Motor neuron (in vitro differentiated cells): ENCODE measurements around the gene PKDCC. TPM values are rescaled to one million over a fixed set of nuclear protein-coding genes. Genes with fewer than 3 reads are reported as not detected.

Source experiments
- ATAC-seq, 8 experiments: fragments of 200-7000 bp; cut with Tn5 transposase; replicated peaks in 6 of 8; 2 replicates each; pipeline ENCODE4 v1.8.0; 2021; ENCODE audit warnings: mild to moderate bottlenecking in 8 of 8, moderate library complexity in 8 of 8
- H3K27ac ChIP-seq, 2 donors: fragments of 250-450 bp; sonication (Bioruptor Pico); 2 replicates each; pipeline ENCODE4 v1.9.0; 2021; ENCODE audit warnings: antibody characterized with exemption in 2 of 2, mild to moderate bottlenecking in 2 of 2, moderate library complexity in 1 of 2
- H3K4me1 ChIP-seq, 2 donors: fragments of 250-450 bp; sonication (Bioruptor Pico); replicated peaks in 1 of 2; 2 replicates each; pipeline ENCODE4 v1.6.1; 2021; ENCODE audit warnings: antibody characterized with exemption in 2 of 2, mild to moderate bottlenecking in 2 of 2, moderate library complexity in 1 of 2
- H3K4me3 ChIP-seq, 5 donors: fragments of 250-450 bp; sonication (Bioruptor Pico); 2 replicates each; pipeline ENCODE4 v1.9.0; 2021; ENCODE audit warnings: antibody characterized with exemption in 5 of 5, mild to moderate bottlenecking in 5 of 5, moderate library complexity in 4 of 5
- WGBS, 10 experiments: fragments of 450-650 bp; shearing (Covaris generic); methylation state at CpG; one replicate each; pipeline ENCODE4 v1.0.0; 2022; 5-methylcytosine and 5-hydroxymethylcytosine counted together
- in situ Hi-C, 9 experiments: fragments of 400-800 bp; cut with MboI; loops; one replicate each; pipeline ENCODE4 v1.15.0; 2021; ENCODE audit warnings: low sequenced_read_pairs in 9 of 9, low pct_unique_long_range_greater_than_20kb in 2 of 9; ENCODE audit not compliant: unreplicated experiment in 9 of 9
- total RNA-seq, 8 experiments: library from RNA; unstranded; fragments of 300-600 nt; gene quantifications; 2 replicates each; pipeline versions ENCODE4 v1.2.3 to v1.2.4, GENCODE V29; 2022

PKDCC gene
- total RNA-seq, 8 experiments from 2014 or later: 5.2 to 140 (median 17.3) TPM

GRCh38 chr2:42013409-42013808 is 34.4 kb upstream of the PKDCC start:
- no peaks in the 10 kb centered on the region for H3K4me1 ChIP-seq
- no peak overlapping the region for H3K4me3 ChIP-seq
- no peak overlapping the region for H3K27ac ChIP-seq
- ATAC-seq: no peak
- in situ Hi-C loops: no loop called here
- 0 to 90% (median 56%) methylated on average over 1 to 2 of the region's 2 CpGs; no CpG with 5 or more reads in 4 of the 10 experiments for WGBS, 10 experiments

GRCh38 chr2:42021464-42021863 is 26.4 kb upstream of the PKDCC start:
- WGBS, 10 experiments: 0 to 60% (median 20%) methylated on average over 1 to 2 of the region's 4 CpGs; no CpG with 5 or more reads in 1 of the 10 experiments
- in situ Hi-C loops: no loop called here
- Histone ChIP-seq H3K4me3 (no peak overlapping the region), H3K4me1 (peaks cover 17 to 24% of the 10 kb centered on the region in 2 donors), H3K27ac (peak overlapping the region; percentile 19 to 65)
- peak in 5 of 8 experiments; percentile 92 to 99 (median 99) for ATAC-seq

DNA sequence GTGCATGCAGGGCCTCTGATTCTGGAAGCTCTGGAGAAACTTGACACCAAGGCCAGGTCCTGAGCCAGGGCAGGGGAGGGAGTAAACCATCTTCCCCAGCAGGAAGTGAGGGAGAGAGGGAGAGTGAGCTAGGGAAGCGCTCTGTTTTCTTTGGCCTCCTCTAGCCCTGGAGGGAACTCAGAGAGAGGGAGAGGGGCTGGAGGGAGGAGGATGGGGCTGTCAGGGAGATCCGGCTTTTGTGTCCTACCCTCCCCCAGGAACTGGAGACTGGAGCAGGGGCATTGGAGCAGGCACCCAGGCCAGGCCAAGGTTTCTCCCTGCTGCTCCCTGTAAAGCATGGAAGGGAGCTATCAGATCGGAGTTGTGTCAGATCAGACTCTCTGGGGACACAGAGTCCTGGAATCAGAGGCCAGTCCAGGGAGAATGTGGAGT is 22.7 kb upstream of the PKDCC start:
- in situ Hi-C loops: no loop called here
- Histone ChIP-seq H3K4me3 (no peak overlapping the region), H3K4me1 (peaks cover 31 to 34% of the 10 kb centered on the region in 2 donors), H3K27ac (no peak overlapping the region)
- peak in 5 of 8 experiments; percentile 18 to 86 (median 72) for ATAC-seq
- WGBS, 10 experiments: 0 to 84% (median 40%) methylated on average over 1 to 3 of the region's 3 CpGs; no CpG with 5 or more reads in 4 of the 10 experiments

GRCh38 chr2:42026272-42026671 is 21.5 kb upstream of the PKDCC start:
- H3K4me1 ChIP-seq: peaks cover 36 to 39% of the 10 kb centered on the region in 2 donors
- peak in 3 of 8 experiments; percentile 30 to 69 (median 33) for ATAC-seq
- in situ Hi-C loops: no loop called here
- no peak overlapping the region for H3K4me3 ChIP-seq
- 8 to 94% (median 34%) methylated on average over 2 to 5 of the region's 5 CpGs; no CpG with 5 or more reads in 4 of the 10 experiments for WGBS, 10 experiments
- no peak overlapping the region for H3K27ac ChIP-seq

GRCh38 chr2:42028571-42029148 is 19.2 kb upstream of the PKDCC start:
- Histone ChIP-seq H3K4me3 (no peak overlapping the region), H3K27ac (no peak overlapping the region), H3K4me1 (peaks cover 29 to 32% of the 10 kb centered on the region in 2 donors)
- WGBS, 10 experiments: 20 to 100% (median 89%) methylated on average over 1 to 7 of the region's 8 CpGs
- peak in 5 of 8 experiments; percentile 15 to 61 (median 50) for ATAC-seq
- in situ Hi-C loops: no loop called here

DNA sequence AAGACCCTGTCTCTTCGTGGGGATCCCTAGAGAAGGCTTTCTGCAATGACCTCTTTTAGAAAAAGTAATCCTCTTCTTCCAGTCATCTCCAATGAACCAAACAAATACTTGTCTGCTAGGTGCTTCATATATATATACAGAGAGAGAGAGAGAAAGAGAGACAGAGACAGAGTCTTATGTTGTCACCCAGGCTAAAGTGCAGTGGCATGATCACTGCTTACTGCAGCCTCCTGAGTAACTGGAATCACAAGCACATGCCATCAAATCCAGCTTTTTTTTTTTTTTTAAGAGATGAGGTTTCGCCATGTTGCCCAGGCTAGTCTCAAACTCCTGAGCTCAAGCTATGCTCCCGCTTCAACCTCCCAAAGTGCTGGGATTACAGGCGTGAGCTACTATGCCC is 18.6 kb upstream of the PKDCC start:
- H3K4me1 ChIP-seq: peaks cover 29 to 32% of the 10 kb centered on the region in 2 donors
- WGBS, 10 experiments: 67 to 100% (median 95%) methylated on average over 1 to 4 of the region's 4 CpGs; no CpG with 5 or more reads in 6 of the 10 experiments
- H3K27ac ChIP-seq: no peak overlapping the region
- in situ Hi-C loops: no loop called here
- no peak overlapping the region for H3K4me3 ChIP-seq
- ATAC-seq: peak in 1 of 8 experiments; percentile 18

- Histone ChIP-seq H3K4me3 (no peak overlapping the region), H3K4me1 (peaks cover 29% of the 10 kb centered on the region in 2 donors), H3K27ac (no peak overlapping the region)
- 40 to 73% (median 48%) methylated on average over 1 to 3 of the region's 4 CpGs; no CpG with 5 or more reads in 6 of the 10 experiments for WGBS, 10 experiments
- in situ Hi-C loops: no loop called here
- ATAC-seq: peak in 3 of 8 experiments; percentile 22 to 27 (median 27)
Measured at GRCh38 chr2:42029639-42030199, 18.1 kb upstream of the PKDCC start.

GRCh38 chr2:42030200-42030759 is 17.5 kb upstream of the PKDCC start:
- ATAC-seq: peak in 5 of 8 experiments; percentile 28 to 65 (median 52)
- H3K4me3 ChIP-seq: no peak overlapping the region
- H3K4me1 ChIP-seq: peaks cover 23 to 26% of the 10 kb centered on the region in 2 donors
- WGBS, 10 experiments: 4 to 100% (median 33%) methylated on average over 1 to 5 of the region's 19 CpGs; no CpG with 5 or more reads in 1 of the 10 experiments
- in situ Hi-C loops: no loop called here
- H3K27ac ChIP-seq: peak overlapping the region in 1 of 2 donors; percentile 5

- in situ Hi-C loops: no loop called here
- ATAC-seq: no peak
- Histone ChIP-seq H3K4me1 (peaks cover 22 to 25% of the 10 kb centered on the region in 2 donors), H3K27ac (no peak overlapping the region), H3K4me3 (no peak overlapping the region)
- 100% methylated on average over 1 of the region's 1 CpG; no CpG with 5 or more reads in 9 of the 10 experiments for whole genome bisulfite sequencing, 10 experiments
Measured at GRCh38 chr2:42030829-42031228, 17.0 kb upstream of the PKDCC start.

DNA sequence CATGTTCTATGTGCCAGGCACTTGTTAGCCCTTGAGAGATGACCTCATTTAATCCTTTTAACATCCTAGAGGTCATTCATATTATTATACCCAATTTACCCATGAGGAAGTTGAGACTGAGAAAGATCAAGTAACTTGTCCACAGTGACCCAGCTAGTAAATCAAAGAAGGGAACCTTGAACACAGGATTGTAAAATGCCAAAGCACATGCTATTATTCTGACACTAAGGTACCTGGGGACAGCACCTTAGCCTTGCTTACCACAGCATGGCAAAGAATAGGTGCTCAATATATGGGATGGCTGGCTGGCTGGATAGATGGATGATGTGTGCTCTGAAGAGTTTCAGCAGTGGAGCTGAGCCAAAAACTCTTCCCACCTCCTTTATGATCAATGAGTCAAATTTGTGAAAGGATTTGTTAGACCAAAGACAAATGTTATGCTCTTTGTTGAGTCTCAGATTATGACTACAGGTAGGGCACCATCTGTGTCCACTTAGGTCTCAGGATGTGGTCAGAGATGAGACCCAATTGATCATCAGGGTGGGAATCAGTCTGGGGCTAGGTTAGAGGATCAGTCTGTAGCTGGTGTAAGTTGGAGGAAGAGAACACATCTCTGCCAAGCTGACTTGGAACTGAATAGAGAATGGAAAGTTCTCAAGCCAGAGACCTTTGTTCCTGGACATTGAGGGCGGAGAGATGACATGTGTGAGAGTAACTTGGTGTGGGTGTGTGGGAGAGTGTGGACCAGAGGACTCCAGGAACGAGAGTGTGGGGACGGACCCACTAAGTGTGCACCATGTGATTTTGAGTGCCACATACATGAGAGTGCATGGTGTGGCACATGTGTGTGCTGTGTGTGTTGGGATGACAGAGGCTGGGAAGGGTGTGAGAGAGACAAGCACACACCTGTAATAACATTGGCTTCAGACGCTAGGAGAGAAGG is 16.3 kb upstream of the PKDCC start:
- in situ Hi-C loops: no loop called here
- Histone ChIP-seq H3K4me1 (peaks cover 22 to 25% of the 10 kb centered on the region in 2 donors), H3K4me3 (no peak overlapping the region), H3K27ac (no peak overlapping the region)
- ATAC-seq: no peak
- WGBS, 10 experiments: 60 to 100% (median 79%) methylated on average over 1 to 4 of the region's 4 CpGs; no CpG with 5 or more reads in 4 of the 10 experiments

- in situ Hi-C loops: no loop called here
- 20 to 80% (median 57%) methylated on average over 1 to 6 of the region's 6 CpGs; no CpG with 5 or more reads in 2 of the 10 experiments for WGBS, 10 experiments
- no peak for ATAC-seq
- Histone ChIP-seq H3K27ac (no peak overlapping the region), H3K4me3 (no peak overlapping the region), H3K4me1 (peaks cover 22 to 25% of the 10 kb centered on the region in 2 donors)
Measured at GRCh38 chr2:42032224-42032620, 15.6 kb upstream of the PKDCC start.

DNA sequence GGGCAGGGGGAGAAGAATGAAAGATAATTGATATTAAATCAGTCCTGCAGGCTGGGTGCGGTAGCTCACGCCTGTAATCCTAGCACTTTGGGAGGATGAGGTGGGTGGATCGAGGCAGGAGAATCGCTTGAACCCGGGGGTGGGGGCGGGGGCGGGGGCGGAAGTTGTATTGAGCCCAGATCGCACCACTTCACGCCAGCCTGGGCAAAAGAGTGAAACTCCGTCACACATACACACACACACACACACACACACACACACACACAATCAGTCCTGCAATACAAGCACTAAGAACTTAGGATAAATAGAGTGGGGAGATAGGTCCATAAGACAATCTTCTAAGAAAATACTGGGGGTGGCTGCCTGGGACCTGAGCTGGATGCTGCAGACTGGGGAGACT is 15.1 kb upstream of the PKDCC start:
- WGBS, 10 experiments: 60% methylated on average over 2 of the region's 11 CpGs; no CpG with 5 or more reads in 9 of the 10 experiments
- in situ Hi-C loops: no loop called here
- peaks cover 22 to 25% of the 10 kb centered on the region in 2 donors for H3K4me1 ChIP-seq
- H3K27ac ChIP-seq: no peak overlapping the region
- no peak for ATAC-seq
- no peak overlapping the region for H3K4me3 ChIP-seq
